NCI-H2196 treated with DMSO at 0.1 percent for 48 hours (cell line): ENCODE measurements around the gene GPRC5B.

Experiments
- DNase-seq: peaks from one replicate; lab custom pipeline; 2025; ENCODE audit not compliant: unreplicated experiment; lab: John Stamatoyannopoulos, UW

The GPRC5B gene

GRCh38 chr16:19822533-19822932, 62.1 kb downstream of the GPRC5B start:
- DNase-seq = no peak

GRCh38 chr16:19817875-19818274, 66.8 kb downstream of the GPRC5B start:
- DNase-seq = no peak

GRCh38 chr16:19817122-19817521, 67.5 kb downstream of the GPRC5B start:
- DNase-seq = no peak

GRCh38 chr16:19815418-19815817, 69.2 kb downstream of the GPRC5B start:
- no peak for DNase-seq

GRCh38 chr16:19812986-19813385, 71.7 kb downstream of the GPRC5B start:
- no peak for DNase-seq

GRCh38 chr16:19810817-19811731, 73.6 kb downstream of the GPRC5B start:
- no peak for DNase-seq

- DNase-seq = no peak
Observed at GRCh38 chr16:19809693-19810092, 75.0 kb downstream of the GPRC5B start.

- DNase-seq = no peak
Observed at GRCh38 chr16:19809121-19809635, 75.5 kb downstream of the GPRC5B start.

- DNase-seq = no peak
Observed at GRCh38 chr16:19808061-19808641, 76.5 kb downstream of the GPRC5B start.
